ENCODE results near the gene VSIG2.

VSIG2 gene

DNA sequence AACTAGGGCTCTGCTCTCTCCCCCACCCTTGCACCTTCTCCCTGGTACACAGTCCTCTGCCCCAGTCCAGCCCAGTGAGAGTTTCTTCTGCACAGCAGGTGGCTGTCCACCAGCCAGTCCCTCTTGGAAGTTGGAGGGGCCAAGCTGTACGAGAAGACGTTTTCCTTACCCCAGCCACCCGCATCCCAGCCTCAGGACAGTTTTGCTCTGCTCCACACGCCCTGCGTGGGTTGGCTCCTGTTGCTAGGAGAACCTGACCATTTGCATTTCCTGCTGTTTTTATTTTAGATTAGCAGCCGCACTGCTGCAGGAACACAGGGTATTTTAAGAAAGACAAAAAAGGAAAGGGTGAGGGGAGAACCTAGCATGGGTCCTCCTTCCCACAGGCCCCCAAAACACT is 29.9 kb downstream of the VSIG2 start:
- no peak for DNase-seq (ENCODE audit: low spot score)

DNA sequence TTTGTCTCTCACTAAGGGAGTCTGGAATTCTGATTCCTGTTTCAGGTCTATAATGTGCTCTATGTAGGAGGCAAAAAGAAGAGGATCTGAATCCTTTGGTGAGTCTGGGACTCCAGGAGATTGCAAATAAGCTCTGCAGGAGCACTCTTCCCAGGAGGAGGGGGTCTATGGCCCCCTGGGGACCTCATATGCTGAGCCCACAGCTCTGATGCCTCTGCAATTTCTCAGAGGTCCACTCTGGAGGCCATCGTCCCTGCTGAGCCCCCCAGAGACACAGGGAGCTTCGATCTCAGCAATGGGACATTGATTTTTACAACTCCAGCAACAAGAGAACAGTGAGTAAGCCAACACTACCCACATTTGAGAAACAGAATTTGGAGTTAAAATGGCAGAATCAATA is 32.5 kb downstream of the VSIG2 start:
- no peak for DNase-seq (ENCODE audit: low spot score)

DNA sequence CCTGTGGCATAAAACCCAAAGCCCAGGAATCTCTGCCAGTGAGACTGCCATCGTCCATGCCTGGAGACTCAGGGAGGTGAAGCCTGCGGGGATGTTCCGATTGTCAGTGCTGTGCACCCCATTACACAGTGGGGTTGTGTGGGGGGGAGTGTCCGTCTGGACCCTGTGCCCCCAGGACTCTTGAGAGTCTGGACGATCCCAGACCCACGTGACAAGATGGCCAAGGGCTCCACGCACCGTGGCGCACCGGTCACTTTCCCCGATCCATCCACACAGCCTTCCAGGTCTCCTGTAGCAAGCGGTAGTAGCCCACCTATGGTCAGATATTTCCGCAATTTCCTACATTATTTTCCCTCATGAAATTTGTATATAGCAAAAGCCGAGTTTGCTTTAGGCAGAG is 33.3 kb downstream of the VSIG2 start:
- DNase-seq (ENCODE audit: low spot score): no peak

DNA sequence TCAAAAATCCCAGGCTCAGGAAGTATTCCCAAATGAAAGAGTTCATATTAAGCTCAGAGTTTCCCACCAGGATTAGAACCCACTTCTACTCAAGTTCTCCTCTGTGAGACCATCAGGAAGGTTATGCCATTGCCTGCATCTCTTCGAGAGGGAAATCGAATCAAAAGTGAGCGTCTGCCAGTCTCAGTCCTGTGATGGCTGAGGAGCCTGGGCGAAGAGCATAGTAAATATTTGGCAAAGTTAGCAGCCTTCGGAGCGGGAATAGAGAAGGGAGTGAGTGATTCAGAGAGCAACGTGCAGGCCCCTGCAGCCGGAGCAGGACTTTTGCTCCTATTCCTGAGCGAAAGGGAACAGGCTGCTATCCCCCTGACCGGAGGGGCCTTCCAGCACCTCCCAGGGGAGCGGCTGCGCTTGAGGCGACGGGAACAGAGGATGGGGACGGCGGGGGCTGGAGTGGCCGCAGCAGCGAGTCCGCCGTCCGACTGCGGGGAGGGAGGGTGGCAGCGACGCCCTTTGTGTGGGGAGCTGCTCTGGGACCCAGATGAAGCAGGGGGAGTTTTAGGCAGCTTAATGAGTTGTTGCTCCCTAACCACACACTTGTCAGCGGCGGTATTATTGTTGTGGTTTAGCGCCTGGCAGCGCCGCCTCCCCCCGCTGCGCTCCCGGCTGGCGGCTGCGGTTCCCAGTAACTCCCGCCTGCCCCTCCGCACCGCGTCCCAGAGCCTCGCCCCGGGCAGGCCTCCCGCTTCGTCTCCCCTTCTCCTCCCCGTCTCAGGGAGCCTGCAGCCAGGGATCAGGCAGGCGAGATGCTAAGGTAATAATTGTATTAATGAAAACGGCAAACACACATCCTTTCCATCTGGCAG is 34.0 kb downstream of the VSIG2 start:
- no peak for DNase-seq (ENCODE audit: low spot score)

DNA sequence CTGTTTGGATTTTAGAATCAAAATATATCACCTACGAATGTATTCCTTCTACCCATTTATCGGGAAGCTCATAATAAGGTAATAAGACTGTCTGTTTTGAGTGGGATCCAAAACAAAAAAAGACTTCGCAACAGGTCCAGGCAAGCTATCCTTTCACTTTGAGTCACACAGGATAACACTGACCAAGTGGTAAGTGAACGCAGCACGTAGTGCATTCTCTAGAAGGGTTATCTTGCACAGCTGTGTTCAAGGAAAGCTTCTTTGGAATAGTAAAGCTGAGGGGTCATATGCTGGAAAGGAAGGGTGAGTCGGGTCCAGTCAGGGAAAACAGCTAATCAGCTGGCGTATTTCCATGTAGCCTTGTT is 34.7 kb downstream of the VSIG2 start:
- no peak for DNase-seq (ENCODE audit: low spot score)

DNA sequence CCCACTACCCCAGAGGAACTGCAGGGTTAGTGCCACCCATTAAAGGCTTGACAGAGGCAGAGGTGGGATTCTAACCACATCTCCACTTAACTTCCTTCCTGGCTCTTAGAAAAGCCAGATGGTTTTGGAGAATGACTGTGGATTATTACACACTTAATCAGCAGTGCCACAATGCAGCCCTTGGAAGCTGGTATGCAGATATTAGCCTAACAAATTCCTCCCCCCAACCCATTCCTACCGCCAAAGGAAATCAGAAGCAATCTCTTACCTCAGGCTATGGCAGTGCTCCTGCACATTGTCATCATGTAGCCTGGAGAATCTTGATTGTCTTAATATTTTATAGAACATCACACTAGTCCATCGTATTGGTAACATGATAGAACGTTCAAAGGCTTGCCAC is 35.5 kb downstream of the VSIG2 start:
- no peak for DNase-seq (ENCODE audit: low spot score)

DNA sequence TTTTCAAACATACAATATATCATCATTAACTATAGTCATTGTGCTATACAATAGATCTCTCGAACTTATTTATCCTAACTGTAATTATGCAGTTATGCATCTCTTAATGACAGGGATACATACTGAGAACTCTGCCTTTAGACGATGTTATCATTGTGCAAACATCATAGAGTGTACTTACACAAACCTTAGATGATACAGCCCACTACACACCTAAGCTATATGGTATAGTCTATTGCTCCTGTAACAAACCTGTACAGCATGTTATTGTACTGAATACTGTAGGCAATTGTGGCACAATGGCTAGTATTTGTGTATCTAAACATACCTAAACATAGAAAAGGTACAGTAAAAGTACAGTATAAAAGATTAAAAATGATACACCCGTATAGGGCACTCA is 39.7 kb downstream of the VSIG2 start:
- DNase-seq (ENCODE audit: low spot score): no peak

DNA sequence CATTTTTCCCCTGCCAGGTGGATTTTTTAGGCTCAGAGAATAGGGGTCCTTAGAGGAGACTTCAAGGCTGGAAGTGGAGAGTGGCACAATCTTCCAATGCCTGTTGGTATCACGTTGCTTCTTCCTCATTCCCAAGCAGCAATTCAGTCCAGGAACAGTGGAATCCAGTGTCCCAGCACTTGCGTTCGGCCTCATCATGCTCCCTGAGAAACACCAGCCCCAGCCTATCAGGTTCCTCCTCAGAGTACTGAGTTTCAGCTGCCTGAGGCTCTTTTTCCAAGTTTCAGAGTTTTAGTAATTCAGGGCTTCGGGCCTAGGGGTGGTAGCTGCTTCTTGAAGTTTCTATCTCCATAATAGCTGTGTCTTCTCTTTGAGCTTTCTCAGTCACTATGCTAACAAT is 44.2 kb downstream of the VSIG2 start:
- DNase-seq (ENCODE audit: low spot score): no peak

DNA sequence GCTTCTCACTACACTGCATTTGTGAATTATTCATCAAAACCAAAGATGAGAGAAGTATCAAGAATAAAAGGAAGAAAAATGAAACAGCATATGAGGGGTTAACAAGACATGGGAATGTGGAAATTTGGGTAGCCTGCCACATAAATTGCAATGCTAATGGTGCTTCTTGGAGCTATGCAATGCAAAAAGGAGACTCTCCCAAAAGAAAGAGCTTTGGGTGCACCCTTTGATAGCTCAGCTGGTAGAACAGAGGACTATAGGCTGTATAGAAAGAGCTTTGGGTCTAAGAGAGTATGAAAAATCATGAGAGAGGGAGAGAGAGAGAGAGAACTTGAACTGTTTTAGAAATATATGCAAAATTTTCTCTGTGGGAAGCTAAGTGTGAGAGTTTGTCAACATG is 52.0 kb downstream of the VSIG2 start:
- DNase-seq (ENCODE audit: low spot score): no peak

DNA sequence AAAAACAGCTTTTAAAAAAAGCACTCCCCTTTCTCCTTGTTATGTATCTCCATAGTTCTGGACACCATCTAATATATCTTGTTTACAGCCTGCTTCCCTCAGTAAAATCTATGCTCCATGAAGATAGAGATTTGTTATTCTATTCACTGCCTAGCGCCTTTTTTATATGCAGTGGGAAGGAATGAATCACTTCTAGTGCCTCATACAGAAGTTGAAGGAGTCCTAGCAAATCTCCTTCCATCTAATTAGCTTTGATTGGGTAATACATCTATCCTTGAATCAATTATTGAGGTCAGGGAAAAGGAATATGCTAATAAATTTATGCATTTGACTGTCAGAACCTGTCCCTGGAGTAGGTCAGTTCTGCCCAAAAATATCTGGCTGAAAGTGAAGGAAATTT is 52.5 kb downstream of the VSIG2 start:
- DNase-seq (ENCODE audit: low spot score): no peak
